Activated CD8-positive, alpha-beta memory T cell treated with anti-CD3 and anti-CD28 coated beads, Interleukin-2, amount 50 U/mL, for 48 hours (primary cell): ENCODE measurements around the gene SHMT1.
"Not testable (repeated sequence)": the region's sequence is repeated elsewhere in the genome, so short reads cannot be mapped to it uniquely, and the experiment has no call there.

Experiments used
- DNase-seq: peaks from one replicate; pipeline ENCODE4 v3.0.0-alpha.2; 2020

SHMT1 gene

GRCh38 chr17:18377437-18378204, 14.3 kb upstream of the SHMT1 start, which contains the start of gene EVPLL:
EVPLL (plus strand) TSS chr17:18377778; CDS start chr17:18380938, 3,160 bp downstream.
- no peak for DNase-seq

- no peak for DNase-seq
These were observed 10.9 kb upstream of the SHMT1 start for GRCh38 chr17:18374216-18374615.

DNA sequence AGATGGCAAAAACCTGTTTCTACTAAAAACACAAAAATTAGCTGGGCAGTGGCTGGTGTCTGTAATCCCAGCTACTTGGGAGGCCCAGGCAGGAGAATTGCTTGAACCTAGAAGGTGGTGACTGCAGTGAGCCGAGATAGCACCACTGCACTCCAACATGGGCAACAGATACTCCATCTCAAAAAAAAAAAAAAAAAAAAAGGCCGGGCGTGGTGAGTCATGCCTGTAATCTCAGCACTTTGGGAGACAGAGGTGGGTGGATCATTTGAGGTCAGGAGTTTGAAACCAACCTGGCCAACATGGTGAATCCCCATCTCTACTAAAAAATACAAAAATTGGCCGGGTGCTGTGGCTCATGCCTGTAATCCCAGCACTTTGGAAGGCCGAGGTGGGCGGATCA, 9.8 kb upstream of the SHMT1 start:
- not testable (repeated sequence) for DNase-seq

DNA sequence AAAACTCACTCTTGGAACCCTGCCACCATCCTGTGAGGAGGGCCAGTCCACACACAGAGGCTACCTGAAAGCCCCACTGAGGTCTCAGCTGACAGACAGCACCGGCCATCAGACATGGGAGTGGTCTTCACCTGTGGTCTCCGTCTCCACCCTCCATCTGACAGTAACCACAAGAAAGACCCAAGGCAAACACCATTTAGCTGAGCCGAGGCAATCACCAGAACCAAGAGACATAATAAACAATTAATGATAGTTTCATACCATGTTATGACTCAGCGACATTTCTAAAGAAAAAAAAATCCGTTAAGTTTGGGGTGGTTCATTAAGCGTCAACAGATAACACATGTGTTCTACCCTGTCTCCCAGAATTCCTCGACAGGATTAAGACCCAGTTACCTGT, 8.1 kb upstream of the SHMT1 start:
- DNase-seq: no peak

- DNase-seq: no peak
These were observed 7.4 kb upstream of the SHMT1 start for GRCh38 chr17:18370761-18371160.

DNA sequence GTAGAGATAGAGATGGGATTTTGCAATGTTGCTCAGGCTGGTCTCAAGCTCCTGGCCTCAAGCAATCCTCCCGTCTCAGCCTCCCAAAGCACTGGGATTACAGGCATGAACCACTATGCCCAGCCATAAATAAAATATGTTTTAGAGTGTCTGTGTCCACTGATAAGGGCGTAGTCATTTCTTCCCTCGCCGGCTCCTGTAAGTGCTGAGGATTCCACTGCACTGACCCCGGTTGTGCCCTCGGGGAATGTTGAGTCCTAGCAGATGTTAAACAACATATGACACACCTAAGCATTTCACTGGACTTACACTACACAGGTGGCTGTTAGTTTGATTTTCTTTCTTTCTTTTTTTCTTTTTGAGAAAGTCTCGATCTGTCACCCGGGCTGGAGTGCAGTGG, 5.6 kb upstream of the SHMT1 start:
- DNase-seq: no peak

DNA sequence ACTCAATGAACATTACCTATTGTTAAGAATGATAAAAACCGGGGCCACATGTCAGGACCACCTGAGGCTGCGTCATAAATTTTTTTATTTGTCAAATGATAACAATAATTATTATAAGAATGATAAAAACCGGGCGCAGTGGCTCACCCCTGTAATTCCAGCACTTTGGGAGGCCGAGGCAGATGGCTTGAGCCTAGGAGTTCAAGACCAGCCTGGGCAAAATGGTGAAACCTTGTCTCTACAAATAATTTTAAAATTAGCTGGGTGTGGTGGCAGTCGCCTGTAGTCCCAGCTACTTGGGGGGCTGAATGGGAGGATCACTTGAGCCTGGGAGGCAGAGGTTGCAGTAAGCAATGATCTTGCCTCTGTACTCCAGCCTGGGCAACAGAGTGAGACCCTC, 816 bp upstream of the SHMT1 start:
- DNase-seq: no peak

GRCh38 chr17:18362698-18363100, 651 bp downstream of the SHMT1 start:
- peak; percentile 62 for DNase-seq

DNA sequence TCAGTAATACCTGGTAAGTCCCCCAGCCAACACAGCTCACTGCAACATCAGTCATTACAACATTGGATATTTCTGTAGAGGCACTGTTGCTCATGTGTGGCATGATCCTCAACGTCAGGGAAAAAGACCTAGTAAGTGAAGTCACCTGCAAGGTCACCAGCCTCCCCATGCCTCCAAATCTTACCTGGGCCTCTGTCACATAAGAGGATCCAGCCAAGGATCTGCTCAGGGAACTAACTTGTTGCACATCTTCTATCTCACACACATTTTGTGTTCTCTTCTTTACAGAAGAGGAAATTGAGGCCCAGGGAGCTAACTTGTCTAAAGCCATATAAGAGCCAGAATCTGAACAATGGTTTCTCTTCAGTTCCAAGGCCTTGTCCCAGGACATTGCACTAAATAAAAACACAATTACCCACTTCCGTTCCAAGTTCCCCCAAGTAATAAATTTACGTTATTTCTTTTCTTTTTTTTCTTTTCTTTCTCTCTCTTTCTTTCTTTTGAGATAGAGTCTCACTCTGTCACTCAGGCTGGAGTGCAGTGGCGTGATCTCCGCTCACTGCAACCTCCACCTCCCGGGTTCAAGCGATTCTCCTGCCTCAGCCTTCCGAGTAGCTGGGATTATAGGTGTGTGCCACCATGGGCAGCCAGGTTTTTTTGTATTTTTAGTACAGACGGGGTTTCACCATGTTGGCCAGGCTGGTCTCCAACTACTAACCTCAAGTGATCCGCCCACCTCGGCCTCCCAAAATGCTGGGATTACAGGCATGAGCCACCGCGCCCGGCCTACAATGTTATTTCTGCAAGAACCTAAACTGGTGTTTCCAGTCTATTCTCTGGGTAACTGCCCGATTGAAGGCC, 1.3 kb downstream of the SHMT1 start:
- DNase-seq: no peak

DNA sequence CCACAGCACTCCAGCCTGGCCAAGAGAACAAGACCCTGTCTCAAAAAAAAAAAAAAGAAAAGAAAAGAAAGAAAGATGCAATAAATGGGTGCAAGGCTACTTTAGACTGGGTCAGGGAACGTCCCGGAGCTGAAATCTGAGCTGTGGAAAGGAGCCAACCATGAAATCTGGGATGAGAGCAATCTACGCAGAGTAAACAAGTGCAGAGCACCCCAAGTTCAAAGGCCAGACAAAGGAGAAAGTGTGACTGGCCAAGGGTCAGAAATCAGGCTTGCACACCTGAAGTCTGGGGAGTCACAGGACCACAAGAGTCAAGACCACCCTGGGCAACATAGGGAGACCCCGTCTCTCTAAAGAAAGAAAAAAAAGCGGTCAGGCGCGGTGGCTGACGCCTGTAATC, 2.8 kb downstream of the SHMT1 start:
- DNase-seq: no peak

- no peak for DNase-seq
These were observed 6.7 kb downstream of the SHMT1 start for GRCh38 chr17:18356624-18357023.

DNA sequence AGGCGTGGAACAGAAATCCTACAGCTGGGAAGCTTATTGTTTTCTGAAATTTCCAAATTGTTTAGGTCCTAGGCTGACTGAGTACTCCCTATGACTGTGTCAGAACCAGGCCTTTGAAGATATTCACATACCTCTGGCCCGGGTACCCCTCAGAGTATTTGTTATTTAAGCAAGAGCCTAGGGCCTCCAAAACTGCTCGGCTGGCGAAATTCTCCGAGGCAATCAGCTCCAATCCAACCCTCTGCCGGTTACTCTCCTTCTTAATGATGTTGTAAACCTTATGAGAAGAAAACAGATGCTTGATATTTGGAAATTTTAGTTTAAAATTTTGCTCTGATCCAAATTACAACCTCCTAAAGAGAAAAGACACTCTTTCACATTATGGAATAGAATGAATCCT, 9.8 kb downstream of the SHMT1 start:
- DNase-seq: no peak

DNA sequence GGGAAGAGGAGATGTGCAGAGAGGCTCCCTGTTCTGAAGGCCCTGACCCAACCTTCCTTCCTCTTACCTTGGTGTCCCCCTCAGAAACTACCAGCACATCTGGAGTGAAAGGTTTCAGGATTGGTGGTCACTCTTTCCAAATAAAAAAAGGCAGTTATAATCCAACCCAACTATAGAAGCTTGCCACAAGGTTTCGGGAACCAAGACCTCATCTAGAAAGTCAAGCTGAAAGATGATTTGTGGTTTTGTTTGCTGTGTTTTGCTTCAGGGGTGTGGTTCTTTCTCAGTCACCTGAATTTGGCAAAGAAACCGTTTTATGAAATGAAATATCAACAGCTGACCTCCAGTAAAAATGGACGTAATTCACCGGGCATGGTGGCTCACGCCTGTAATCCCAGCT, 19.3 kb downstream of the SHMT1 start:
- DNase-seq: no peak

GRCh38 chr17:18339933-18340332, 23.4 kb downstream of the SHMT1 start:
- no peak for DNase-seq

DNA sequence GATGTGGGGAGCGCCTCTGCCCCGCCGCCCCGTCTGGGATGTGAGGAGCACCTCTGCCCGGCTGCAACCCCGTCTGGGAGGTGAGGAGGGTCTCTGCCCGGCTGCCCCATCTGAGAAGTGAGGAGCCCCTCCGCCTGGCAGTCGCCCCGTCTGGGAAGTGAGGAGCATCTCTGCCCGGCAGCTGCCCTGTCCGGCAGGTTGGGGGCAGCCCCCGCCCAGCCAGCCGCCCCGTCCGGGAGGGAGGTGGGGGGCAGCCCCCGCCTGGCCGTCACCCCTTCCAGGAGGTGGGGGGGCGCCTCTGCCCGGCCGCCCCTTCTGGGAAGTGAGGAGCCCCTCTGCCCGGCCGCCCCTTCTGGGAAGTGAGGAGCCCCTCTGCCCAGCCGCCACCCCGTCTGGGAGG, 25.2 kb downstream of the SHMT1 start:
- DNase-seq: not testable (repeated sequence)

DNA sequence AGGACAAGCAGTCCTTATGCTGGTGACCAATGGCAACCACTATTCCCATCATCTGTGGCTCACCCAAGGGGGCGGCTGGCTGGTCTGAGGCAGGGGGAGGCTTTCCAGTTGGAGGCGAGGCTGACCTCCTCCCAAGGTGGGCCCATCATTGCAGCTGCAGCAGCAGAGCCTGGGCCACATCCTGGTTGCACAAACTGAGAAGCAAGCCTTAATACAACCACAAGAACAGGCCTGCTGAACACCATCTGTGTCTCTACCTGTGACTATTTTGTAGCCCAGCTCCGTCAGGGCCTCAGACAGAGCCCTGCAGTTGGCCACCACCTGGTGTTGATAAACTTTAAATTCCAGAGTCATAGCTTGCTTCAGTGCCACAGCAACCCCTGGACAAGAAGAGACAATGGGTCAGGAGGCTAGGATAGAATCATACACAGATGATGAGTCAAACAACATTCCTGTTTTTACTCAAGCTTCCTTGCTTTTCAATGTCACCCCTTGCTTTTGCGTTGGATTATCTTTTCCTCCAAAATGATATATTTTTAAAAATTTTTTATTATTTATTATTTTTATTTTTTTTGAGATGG, 30.4 kb downstream of the SHMT1 start:
- DNase-seq: no peak

DNA sequence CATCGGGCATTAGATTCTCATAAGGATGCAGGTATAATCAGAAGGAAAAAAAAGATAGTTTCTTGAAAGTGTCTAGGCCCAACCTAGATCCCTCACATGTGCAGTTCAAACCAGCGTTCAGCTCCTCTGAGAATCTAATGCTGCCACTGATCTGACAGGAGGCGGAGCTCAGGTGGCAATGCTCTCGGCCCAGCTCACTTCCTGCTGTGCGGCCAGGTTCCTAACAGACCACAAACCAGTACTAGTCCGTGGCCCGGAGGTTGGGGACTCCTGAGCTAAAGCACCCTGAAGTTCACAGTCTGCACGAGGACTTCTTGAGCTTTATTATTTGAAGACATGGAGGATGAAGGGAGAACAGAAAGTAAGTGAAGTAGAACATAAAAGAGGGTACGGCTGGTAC, 31.5 kb downstream of the SHMT1 start:
- no peak for DNase-seq

- no peak for DNase-seq
These were observed 34.6 kb downstream of the SHMT1 start for GRCh38 chr17:18328643-18329204.

DNA sequence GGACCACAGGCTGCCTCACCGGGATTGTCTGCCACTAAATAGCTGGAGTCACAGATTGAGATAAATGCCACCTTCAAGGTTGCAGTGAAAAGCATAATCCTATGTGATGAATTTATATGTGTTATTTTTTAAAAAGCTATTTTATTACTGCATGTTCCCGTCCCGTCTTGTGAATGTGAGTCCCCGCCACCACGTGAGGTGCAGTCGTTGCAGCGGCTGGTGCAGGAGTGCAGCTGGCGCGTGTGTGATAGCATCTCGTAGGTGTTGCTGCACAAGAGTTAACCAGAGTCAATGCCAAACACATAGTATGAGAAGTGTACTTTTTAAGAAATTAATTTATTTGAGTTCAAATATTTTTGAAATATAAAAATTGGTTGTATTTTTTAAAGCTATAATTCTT, 35.8 kb downstream of the SHMT1 start:
- DNase-seq: no peak

DNA sequence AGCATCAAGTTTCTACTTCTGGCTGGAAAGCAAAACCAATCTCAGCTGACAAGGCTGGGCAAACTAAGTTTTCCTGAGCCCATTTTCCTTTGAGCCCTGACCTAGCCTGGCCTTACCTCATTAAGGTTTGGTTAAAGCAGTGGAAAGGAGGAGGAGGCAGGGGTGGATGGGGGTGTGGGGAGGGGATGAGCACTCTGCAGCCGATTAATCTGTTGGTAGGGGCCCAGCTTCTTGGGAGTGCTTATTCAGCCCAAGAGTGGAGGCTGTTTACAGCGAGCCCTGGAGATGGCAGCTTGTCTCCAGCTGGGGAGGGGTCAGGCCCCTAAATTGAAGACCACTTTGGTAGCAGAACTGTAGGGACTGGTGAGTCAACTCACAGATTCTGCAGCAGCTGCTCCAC, 36.3 kb downstream of the SHMT1 start:
- DNase-seq: no peak

GRCh38 chr17:18326572-18326971, 36.8 kb downstream of the SHMT1 start:
- DNase-seq: no peak

GRCh38 chr17:18326039-18326438, 37.3 kb downstream of the SHMT1 start:
- DNase-seq: no peak
